HG03280 (cell line): ENCODE results near the gene SLAIN2.

ENCODE experiments used
- ATAC-seq: cut with Tn5 transposase; IDR thresholded peaks from one replicate; pipeline ENCODE4 v1.9.1; 2021; ENCODE audit warnings: mild to moderate bottlenecking, moderate library complexity; ENCODE audit not compliant: unreplicated experiment

SLAIN2 gene

DNA sequence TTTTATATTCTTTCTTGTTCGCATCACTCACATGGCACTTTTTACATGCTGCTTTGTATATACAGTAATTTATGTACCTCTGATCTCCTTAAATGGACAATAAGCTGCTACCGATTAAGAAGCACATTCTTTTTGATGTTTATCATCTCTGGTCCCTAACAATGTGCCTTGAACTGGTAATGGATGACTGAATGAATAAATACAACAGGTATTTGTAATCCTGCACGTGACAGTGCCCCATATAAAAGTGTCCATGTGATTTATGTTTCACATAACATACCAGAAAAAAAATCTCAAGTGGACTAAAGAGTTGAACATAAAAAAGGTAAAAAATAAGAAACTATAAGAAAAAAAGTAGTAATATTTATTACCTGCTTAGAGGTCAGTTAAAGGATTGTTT, 7.7 kb upstream of the SLAIN2 start:
- no peak for ATAC-seq

GRCh38 chr4:48334236-48334635, 7.1 kb upstream of the SLAIN2 start:
- no peak for ATAC-seq

- ATAC-seq: no peak
Measured at GRCh38 chr4:48334900-48335384, 6.4 kb upstream of the SLAIN2 start.

GRCh38 chr4:48336146-48336870, 5.0 kb upstream of the SLAIN2 start:
- no peak for ATAC-seq

GRCh38 chr4:48337731-48338130, 3.6 kb upstream of the SLAIN2 start:
- no peak for ATAC-seq

- no peak for ATAC-seq
Measured at GRCh38 chr4:48339642-48340041, 1.7 kb upstream of the SLAIN2 start.

GRCh38 chr4:48340276-48340964, 909 bp upstream of the SLAIN2 start:
- ATAC-seq: no peak

- ATAC-seq: peak; percentile 15
Measured at GRCh38 chr4:48341776-48342605, 662 bp downstream of the SLAIN2 start.

DNA sequence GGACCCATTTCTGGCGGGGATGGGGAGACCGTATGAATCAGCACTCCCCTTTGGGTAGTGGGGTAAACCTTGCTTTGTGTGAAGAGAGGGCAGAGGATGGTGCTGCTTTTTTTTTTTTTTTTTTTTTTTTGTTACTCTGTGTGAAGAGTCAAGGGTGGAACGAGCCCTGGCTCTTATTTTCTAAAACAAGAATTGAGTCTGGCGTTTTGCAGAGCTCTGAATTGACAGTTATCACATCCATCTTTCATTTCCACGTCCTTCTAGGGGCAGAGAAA, 1.2 kb downstream of the SLAIN2 start:
- ATAC-seq: no peak

DNA sequence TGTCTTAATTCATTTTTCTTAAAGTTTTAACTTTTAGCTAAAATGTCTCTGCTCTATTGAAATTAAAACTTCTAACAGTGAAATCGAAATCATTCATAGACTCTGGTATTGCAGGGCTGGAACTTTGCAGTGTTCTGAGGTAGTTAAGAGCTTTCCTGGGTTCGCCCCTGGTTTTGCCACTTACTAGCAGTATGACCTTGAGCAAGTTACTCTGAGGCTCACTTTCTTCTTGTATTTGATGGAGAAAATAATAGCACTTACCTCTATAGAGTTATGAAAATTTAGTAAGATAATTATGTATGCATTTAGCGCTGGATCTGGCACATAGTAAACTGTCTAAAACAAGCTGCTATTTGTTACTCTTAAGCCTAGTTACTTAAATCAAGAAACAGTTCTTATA, 1.7 kb downstream of the SLAIN2 start:
- ATAC-seq: no peak

GRCh38 chr4:48343551-48343950, 2.2 kb downstream of the SLAIN2 start:
- ATAC-seq: no peak

DNA sequence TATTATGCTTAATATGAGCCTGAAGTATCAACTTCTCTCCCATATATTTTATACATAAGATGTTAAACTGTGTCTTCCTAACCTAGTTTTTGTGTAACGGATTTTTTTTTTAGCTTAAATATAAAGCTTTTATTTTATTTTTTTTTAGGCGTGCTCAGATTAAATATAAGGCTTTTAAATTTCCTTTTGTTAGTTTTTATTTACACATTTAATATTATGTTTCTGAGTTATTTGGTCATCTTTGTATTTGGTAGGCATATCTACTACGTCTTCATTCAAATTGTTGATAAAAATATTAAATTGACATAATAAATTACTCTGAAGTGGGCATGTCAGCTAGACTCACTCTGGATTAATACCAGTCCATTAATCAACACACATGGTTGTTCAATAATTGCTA, 4.2 kb downstream of the SLAIN2 start:
- ATAC-seq: no peak

DNA sequence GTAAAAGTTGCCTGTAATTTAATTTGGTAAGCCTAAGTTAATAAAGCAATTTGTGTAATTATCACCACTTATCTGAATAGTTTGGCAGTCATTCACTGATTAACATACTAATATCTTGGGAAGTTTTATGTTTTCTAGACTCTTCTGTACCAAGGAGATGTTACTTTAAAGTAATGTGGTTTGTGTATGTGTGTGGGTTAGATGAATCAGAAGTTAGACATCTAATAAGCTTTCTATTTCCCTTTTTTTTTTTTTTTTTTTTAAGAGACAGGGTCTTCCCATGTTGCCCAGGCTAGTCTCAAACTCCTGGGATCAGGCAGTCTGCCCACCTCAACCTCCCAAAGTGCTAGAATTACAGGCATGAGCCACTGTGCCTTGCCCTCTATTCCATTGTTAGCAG, 5.3 kb downstream of the SLAIN2 start:
- ATAC-seq: no peak

DNA sequence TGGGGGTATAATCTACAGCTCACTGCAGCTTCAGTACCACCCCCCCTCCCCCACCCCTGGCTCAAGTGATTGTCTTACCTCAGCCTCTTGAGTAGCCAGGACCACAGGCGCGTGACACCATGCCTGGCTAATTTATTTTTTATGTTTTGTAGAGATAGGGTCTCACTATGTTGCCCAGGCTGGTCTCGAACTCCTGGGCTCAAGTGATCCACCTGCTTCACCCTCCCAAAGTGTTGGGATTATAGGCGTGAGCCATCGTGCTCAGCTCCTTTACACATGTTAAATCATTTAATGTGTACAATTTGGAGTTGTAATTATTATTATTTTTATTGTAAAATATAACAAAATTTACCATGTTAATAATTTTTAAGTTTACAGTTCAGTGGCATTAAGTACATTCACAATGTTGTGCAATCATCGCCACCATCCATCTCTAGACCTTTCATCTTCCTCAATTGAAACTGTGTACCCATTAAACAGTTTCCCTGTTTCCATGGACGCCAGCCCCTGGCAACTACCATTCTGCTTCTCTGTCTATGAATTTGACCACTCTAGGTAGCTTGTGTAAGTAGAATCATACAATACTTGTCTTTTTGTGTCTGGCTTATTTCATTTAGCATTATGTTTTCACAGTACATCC, 6.1 kb downstream of the SLAIN2 start:
- ATAC-seq: no peak

GRCh38 chr4:48350871-48351270, 9.5 kb downstream of the SLAIN2 start:
- ATAC-seq: no peak

DNA sequence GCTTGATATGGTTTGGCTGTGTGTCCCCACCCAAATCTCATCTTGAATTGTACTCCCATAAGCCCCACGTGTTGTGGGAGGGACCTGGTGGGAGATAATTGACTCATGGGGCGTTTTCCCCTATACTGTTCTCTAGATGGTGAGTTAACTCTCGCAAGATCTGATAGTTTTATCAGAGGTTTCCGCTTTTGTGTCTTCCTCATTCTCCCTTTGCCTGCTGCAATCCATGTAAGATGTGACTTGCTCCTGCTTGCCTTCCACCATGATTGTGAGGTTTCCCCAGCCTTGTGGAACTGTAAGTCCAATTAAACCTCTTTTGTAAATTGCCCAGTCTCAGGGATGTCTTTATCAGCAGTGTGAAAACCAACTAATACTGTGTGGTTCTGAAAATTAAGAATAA, 11.5 kb downstream of the SLAIN2 start:
- ATAC-seq: no peak

GRCh38 chr4:48356355-48356754, 15.0 kb downstream of the SLAIN2 start:
- ATAC-seq: no peak

DNA sequence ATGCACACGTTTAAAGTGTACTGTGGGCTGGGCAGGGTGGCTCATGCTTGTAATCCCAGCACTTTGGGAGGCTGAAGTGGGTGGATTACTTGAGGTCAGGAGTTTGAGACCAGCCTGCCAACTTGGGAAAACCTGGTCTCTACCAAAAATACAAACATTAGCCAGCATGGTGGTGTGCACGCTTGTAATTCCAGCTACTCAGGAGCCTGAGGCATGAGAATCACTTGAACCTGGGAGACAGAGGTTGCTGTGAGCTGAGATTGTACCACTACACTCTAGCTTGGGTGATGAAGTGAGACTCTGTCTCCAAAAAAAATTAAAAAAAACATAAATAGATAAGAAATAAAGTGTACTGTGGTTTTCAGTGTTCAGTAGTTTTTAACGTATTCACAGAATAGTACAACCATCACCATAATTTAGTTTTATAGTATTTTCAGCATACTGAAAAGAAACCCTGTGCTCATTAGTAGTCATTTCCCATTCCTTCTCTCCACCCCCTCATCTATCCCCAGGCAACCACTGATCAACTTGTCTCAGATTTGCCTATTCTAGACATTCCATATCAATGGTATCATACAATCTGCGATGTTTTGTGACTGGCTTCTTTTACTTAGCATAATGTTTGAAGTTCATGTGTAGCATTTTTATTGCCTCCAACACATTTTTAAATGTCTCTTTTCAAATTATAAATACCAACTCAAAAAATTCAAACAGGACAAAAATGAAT, 19.1 kb downstream of the SLAIN2 start:
- no peak for ATAC-seq

- ATAC-seq: no peak
Measured at GRCh38 chr4:48361012-48361400, 19.7 kb downstream of the SLAIN2 start.

DNA sequence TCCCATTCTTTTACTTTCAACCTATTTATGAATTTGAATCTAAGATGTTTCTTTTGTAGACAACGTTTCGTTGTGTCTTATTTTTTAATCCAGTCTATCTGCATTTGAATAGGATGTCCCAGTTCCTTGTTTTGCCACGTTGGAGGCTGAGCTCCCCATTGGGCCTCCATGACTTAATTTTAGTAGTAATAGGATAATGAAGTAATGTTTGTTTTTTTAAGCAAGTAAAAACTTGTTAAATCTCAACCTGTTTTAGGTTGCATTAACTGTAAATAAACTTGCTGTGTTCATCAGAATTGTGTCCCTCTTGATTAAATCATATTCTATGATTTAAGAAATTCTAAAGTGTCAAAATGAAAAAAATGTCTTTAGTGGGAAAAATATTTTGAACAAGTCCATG, 25.3 kb downstream of the SLAIN2 start:
- ATAC-seq: no peak

GRCh38 chr4:48367016-48367415, 25.7 kb downstream of the SLAIN2 start:
- no peak for ATAC-seq
